Measurements from ENCODE around the gene EDEM2.
"Not testable (repeated sequence)": the region's sequence is repeated elsewhere in the genome, so short reads cannot be mapped to it uniquely, and the experiment has no call there.

EDEM2 gene

DNA sequence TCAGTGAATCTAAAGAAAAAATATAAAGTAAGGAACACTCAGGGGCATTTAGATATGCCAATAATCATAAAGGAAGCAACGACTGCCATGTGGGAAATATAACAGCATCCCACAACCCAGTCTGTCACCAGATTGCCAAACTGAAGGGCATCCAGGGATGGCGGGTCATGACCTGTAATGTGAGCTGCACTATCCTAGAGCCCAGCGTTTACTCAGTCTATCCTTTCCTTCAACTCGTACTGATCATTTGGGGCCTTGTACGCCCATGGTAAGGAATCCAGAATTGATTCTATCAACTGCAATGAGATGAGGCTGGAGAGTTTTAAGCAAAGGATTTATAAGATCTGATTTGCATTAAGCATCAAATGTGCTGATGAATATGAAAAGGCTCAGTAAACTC lies 59.8 kb downstream of the EDEM2 start:
- DNase-seq (ENCODE audit: low spot score): no peak

GRCh38 chr20:35085477-35086225 lies 61.5 kb downstream of the EDEM2 start:
- DNase-seq (ENCODE audit: low spot score): no peak

- DNase-seq (ENCODE audit: low spot score): no peak
Observed at GRCh38 chr20:35084998-35085397, 62.1 kb downstream of the EDEM2 start.

DNA sequence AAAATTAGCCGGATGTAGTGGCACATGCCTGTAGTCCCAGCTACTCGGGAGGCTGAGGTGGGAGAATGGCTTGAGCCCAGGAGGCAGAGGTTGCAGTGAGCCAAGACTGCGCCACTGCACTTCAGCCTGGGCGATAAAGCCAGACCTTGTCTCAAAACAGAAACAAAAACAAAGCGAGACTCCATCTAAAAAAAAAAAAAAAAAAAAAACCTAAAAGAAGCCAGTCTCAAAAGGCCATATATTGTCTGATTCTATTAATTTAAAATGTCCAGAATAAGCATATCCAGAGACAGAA lies 66.8 kb downstream of the EDEM2 start:
- not testable (repeated sequence) for DNase-seq (ENCODE audit: low spot score)

- no peak for DNase-seq (ENCODE audit: low spot score)
Observed at GRCh38 chr20:35079472-35080347, 67.4 kb downstream of the EDEM2 start.

DNA sequence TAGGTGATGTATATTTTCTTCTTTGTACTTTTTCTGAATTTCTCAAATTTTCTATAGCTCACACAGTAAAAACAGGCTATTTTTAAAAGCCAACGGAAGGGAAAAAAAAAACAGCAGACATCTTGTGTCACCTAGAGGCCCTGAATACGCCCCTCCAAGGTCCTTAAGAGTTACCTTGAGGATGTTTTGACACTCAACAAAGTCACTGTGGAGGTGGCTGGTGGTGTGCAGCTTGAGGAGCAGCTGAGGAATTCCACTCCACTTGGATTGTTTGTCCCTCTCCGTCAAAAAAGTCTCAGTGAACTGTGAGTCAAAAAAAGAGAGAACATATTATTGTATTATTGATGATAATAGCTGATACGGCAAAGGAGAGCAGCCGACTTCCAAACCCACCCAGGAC lies 69.3 kb downstream of the EDEM2 start:
- DNase-seq (ENCODE audit: low spot score): no peak

- DNase-seq (ENCODE audit: low spot score): no peak
Observed at GRCh38 chr20:35077341-35077740, 69.8 kb downstream of the EDEM2 start.

- DNase-seq (ENCODE audit: low spot score): not testable (repeated sequence)
Observed at GRCh38 chr20:35071436-35072153, 75.5 kb downstream of the EDEM2 start.

- no peak for DNase-seq (ENCODE audit: low spot score)
Observed at GRCh38 chr20:35066194-35066593, 80.9 kb downstream of the EDEM2 start.

All from COLO829 (cell line).